ENCODE results near the gene TPK1.
"Not testable (repeated sequence)": the region's sequence is repeated elsewhere in the genome, so short reads cannot be mapped to it uniquely, and the experiment has no call there.

The TPK1 gene

DNA sequence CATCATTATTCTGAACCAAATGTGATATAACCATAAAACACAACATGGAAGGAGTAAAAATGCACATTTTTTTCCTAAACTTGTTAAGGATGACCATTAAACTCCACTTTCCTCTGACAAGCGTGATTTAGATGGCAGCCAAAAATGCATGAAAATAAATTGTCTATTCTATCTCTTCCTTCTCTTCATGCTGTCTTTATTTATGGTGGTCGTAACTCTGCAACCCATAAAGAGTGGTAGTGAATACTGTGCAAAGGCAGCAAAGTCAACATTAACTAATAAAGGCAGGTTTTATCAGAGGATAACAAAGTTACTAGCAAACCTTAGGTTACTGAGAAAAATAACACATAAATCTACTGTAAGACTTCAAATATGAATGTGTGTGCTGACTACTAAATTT, 106.6 kb downstream of the TPK1 start:
- Histone ChIP-seq H3K4me3 (ENCODE audit: low read depth, low read length) (no peak overlapping the region), H3K27ac (no peak overlapping the region), H3K27me3 (replicated peaks) (no peaks in the 10 kb centered on the region), H3K36me3 (replicated peaks) (no peaks in the 10 kb centered on the region)
- DNase-seq, result no peak
- in situ Hi-C loops (cut with HindIII; ENCODE audit: low pct_ligation_motif_present, low sequenced_read_pairs), result no loop called here
- TF ChIP-seq, protein P1, sequence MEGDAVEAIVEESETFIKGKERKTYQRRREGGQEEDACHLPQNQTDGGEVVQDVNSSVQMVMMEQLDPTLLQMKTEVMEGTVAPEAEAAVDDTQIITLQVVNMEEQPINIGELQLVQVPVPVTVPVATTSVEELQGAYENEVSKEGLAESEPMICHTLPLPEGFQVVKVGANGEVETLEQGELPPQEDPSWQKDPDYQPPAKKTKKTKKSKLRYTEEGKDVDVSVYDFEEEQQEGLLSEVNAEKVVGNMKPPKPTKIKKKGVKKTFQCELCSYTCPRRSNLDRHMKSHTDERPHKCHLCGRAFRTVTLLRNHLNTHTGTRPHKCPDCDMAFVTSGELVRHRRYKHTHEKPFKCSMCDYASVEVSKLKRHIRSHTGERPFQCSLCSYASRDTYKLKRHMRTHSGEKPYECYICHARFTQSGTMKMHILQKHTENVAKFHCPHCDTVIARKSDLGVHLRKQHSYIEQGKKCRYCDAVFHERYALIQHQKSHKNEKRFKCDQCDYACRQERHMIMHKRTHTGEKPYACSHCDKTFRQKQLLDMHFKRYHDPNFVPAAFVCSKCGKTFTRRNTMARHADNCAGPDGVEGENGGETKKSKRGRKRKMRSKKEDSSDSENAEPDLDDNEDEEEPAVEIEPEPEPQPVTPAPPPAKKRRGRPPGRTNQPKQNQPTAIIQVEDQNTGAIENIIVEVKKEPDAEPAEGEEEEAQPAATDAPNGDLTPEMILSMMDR (IDR thresholded peaks at IDR 0.05; ENCODE audit: low read depth, low read length, missing control alignments), result no peak

- H3K27me3 ChIP-seq (replicated peaks), result no peaks in the 10 kb centered on the region
- no peaks in the 10 kb centered on the region for H3K36me3 ChIP-seq (replicated peaks)
- no peak for DNase-seq
- in situ Hi-C loops (cut with HindIII; ENCODE audit: low pct_ligation_motif_present, low sequenced_read_pairs), result no loop called here
- TF ChIP-seq, protein P1 (IDR thresholded peaks at IDR 0.05; ENCODE audit: low read depth, low read length, missing control alignments), result no peak
- no peak overlapping the region for H3K4me3 ChIP-seq (ENCODE audit: low read depth, low read length)
- H3K27ac ChIP-seq, result no peak overlapping the region
Observed at GRCh38 chr7:144728551-144728950, 107.3 kb downstream of the TPK1 start.

GRCh38 chr7:144726840-144727239, 109.0 kb downstream of the TPK1 start:
- H3K27me3 ChIP-seq (replicated peaks); DNase-seq; H3K4me3 ChIP-seq (ENCODE audit: low read depth, low read length); H3K36me3 ChIP-seq (replicated peaks); H3K27ac ChIP-seq; in situ Hi-C loops (cut with HindIII; ENCODE audit: low pct_ligation_motif_present, low sequenced_read_pairs): not testable (repeated sequence)

GRCh38 chr7:144725070-144725469, 110.8 kb downstream of the TPK1 start:
- TF ChIP-seq, protein P1 (IDR thresholded peaks at IDR 0.05; ENCODE audit: low read depth, low read length, missing control alignments), result no peak
- in situ Hi-C loops (cut with HindIII; ENCODE audit: low pct_ligation_motif_present, low sequenced_read_pairs), result no loop called here
- DNase-seq, result no peak
- Histone ChIP-seq H3K27me3 (replicated peaks) (no peaks in the 10 kb centered on the region), H3K4me3 (ENCODE audit: low read depth, low read length) (no peak overlapping the region), H3K27ac (no peak overlapping the region), H3K36me3 (replicated peaks) (no peaks in the 10 kb centered on the region)

DNA sequence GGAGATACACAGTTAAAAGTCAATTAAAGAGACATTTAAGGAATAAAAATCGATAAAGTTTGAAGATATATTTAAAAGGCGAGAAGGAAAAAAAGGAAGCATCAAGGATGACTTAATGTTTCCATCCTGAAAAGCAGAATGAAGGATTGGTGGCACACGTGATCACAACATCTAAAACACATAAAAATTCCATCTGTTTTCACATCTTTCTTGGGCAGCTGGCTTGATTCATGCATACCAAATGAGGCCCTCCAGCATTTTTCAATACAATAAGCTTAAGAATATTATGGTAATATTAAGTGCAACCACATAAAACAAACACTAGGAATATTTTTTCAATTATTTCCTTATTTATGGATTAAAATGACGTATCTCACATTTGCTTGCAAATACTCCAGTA, 112.6 kb downstream of the TPK1 start:
- Histone ChIP-seq H3K27me3 (replicated peaks) (no peaks in the 10 kb centered on the region), H3K4me3 (ENCODE audit: low read depth, low read length) (no peak overlapping the region), H3K27ac (no peak overlapping the region), H3K36me3 (replicated peaks) (no peaks in the 10 kb centered on the region)
- TF ChIP-seq, protein P1 (IDR thresholded peaks at IDR 0.05; ENCODE audit: low read depth, low read length, missing control alignments), result no peak
- DNase-seq, result no peak
- in situ Hi-C loops (cut with HindIII; ENCODE audit: low pct_ligation_motif_present, low sequenced_read_pairs), result no loop called here

GRCh38 chr7:144720710-144721109, 115.1 kb downstream of the TPK1 start:
- Histone ChIP-seq H3K36me3 (replicated peaks) (no peaks in the 10 kb centered on the region), H3K27ac (no peak overlapping the region), H3K4me3 (ENCODE audit: low read depth, low read length) (no peak overlapping the region), H3K27me3 (replicated peaks) (no peaks in the 10 kb centered on the region)
- TF ChIP-seq, protein P1 (IDR thresholded peaks at IDR 0.05; ENCODE audit: low read depth, low read length, missing control alignments), result no peak
- in situ Hi-C loops (cut with HindIII; ENCODE audit: low pct_ligation_motif_present, low sequenced_read_pairs), result no loop called here
- no peak for DNase-seq
